Suprapubic skin (tissue), 4 donors: Measurements from ENCODE around the gene ARMC10.

Source experiments
- CTCF ChIP-seq, 2 donors: fragments of 200-600 bp in 1 of 2; fragments of 450-650 bp in 1 of 2; sonication (generic) in 1 of 2; IDR thresholded peaks; one replicate each; pipeline ENCODE4 v1.5.1; 2016 to 2019; ENCODE audit warnings: antibody characterized with exemption in 2 of 2, mild to moderate bottlenecking in 1 of 2, moderate library complexity in 1 of 2
- POLR2A ChIP-seq, 2 donors: fragments of 450-650 bp; IDR thresholded peaks; one replicate each; pipeline ENCODE4 v1.6.1; 2017; ENCODE audit warnings: antibody characterized with exemption in 2 of 2, mild to moderate bottlenecking in 2 of 2, moderate library complexity in 2 of 2
- POLR2AphosphoS5 ChIP-seq, 3 donors: sonication (generic); formaldehyde crosslinking; IDR thresholded peaks; one replicate each; pipeline ENCODE4 v1.6.1; 2017; ENCODE audit warnings: antibody characterized with exemption in 3 of 3

DNA sequence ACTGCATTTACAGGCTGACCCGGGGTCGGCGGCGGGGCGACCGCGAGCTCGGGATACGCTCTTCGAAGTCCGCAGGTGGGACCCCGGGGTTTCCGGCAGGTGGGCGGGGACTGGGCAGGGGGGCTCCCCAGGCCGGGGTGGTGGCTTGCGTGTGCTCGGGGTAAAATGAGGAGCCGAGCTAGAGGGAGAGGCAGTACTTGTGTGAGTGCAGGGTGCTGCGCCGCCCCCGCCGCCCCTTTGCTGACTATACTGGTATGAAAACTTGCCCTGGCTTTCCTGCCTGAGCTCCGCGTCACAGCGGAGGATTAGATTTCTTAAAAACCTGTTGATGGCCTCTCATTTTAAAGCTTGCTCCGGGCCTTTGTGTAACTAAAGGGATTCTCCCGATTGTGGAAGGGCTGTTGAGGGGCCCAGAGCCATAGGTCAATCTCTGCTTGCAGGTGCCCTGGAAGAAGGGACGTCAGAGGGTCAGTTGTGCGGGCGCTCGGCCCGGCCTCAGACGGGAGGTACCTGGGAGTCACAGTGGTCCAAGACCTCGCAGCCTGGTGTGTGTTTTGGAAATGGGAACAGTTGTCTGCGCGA is 488 bp downstream of the ARMC10 start:
- no peak for TF ChIP-seq POLR2A (IDR thresholded peaks at IDR 0.05)
- TF ChIP-seq CTCF (IDR thresholded peaks at IDR 0.05), result no peak
- no peak for TF ChIP-seq POLR2AphosphoS5 (IDR thresholded peaks at IDR 0.05)
